IMR-90 (cell line): Measurements from ENCODE around the gene MAN2A2. TPM values are rescaled to one million over a fixed set of nuclear protein-coding genes. Genes with fewer than 3 reads are reported as not detected.

ENCODE experiments used
- ATAC-seq: fragments of 200-7000 bp; cut with Tn5 transposase; 2 replicates; pipeline ENCODE4 v1.9.1; 2020; ENCODE audit warnings: low read depth, mild to moderate bottlenecking, moderate library complexity
- BruUV-seq: library from RNA; stranded (reverse); fragments of 400-500 nt; replicated peaks from 2 replicates; lab custom pipeline; 2021; lab: Mats Ljungman, UMichigan
- CTCF ChIA-PET: fragments of 300-600 bp; formaldehyde crosslinking; extraction: SDS; loops from one replicate; lab custom pipeline; 2021; ENCODE audit warnings: antibody characterized with exemption; lab: Yijun Ruan, JAX
- POLR2A ChIA-PET: fragments of 300-600 bp; sonication (Branson Sonifier 250); formaldehyde crosslinking; loops from one replicate; lab custom pipeline; 2022; ENCODE audit warnings: antibody characterized with exemption; ENCODE audit not compliant: unreplicated experiment; lab: Charles Lee
- DNase-seq: peaks from one replicate; pipeline ENCODE4 v3.0.0; 2013
- H2AFZ ChIP-seq: replicated peaks from 2 replicates; pipeline ENCODE3; 2013; ENCODE audit warnings: low read length, mild to moderate bottlenecking; ENCODE audit not compliant: poor library complexity
- H2AK5ac ChIP-seq: 2 replicates; pipeline ENCODE4 v1.6.1; 2013; ENCODE audit warnings: low read depth, low read length, inconsistent platforms
- H2AK9ac ChIP-seq: replicated peaks from 2 replicates; pipeline ENCODE3; 2013; ENCODE audit warnings: mild to moderate bottlenecking, low read depth, low read length, moderate library complexity; ENCODE audit not compliant: poor library complexity
- H2BK120ac ChIP-seq: 2 replicates; pipeline ENCODE4 v1.6.1; 2013; ENCODE audit warnings: low read depth, low read length, inconsistent platforms
- H2BK15ac ChIP-seq: 3 replicates; pipeline ENCODE4 v1.6.1; 2013; ENCODE audit warnings: low read depth, low read length, inconsistent platforms
- H2BK20ac ChIP-seq: 2 replicates; pipeline ENCODE4 v1.6.1; 2013; ENCODE audit warnings: low read depth, mild to moderate bottlenecking, inconsistent platforms, low read length, moderate library complexity
- H2BK5ac ChIP-seq: 2 replicates; pipeline ENCODE4 v1.6.1; 2013; ENCODE audit warnings: mild to moderate bottlenecking, low read depth, low read length, inconsistent platforms; ENCODE audit not compliant: poor library complexity, severe bottlenecking
- H3K14ac ChIP-seq: replicated peaks from 2 replicates; pipeline ENCODE4 v1.6.1; 2013; ENCODE audit warnings: low read depth, low read length, inconsistent platforms
- H3K18ac ChIP-seq: 2 replicates; pipeline ENCODE4 v1.6.1; 2013; ENCODE audit warnings: low read depth, low read length, control low read depth
- H3K23ac ChIP-seq: 2 replicates; pipeline ENCODE4 v1.6.1; 2013; ENCODE audit warnings: low read depth, low read length, inconsistent platforms
- H3K27ac ChIP-seq: 2 replicates; pipeline ENCODE4 v1.5.1; 2013; ENCODE audit warnings: mild to moderate bottlenecking, control low read depth, low read length; ENCODE audit not compliant: insufficient read depth
- H3K27me3 ChIP-seq: 2 replicates; pipeline ENCODE4 v1.6.1; 2013; ENCODE audit warnings: low read length; ENCODE audit not compliant: control insufficient read depth, insufficient read depth
- H3K36me3 ChIP-seq: 2 replicates; pipeline ENCODE4 v1.6.1; 2013; ENCODE audit warnings: low read length, mixed read lengths; ENCODE audit not compliant: control insufficient read depth, insufficient read depth
- H3K4ac ChIP-seq: 2 replicates; pipeline ENCODE4 v1.6.1; 2013; ENCODE audit warnings: low read depth, low read length, inconsistent platforms
- H3K4me1 ChIP-seq: 2 replicates; pipeline ENCODE4 v1.6.1; 2013; ENCODE audit warnings: low read length, mixed read lengths; ENCODE audit not compliant: control insufficient read depth, insufficient read depth
- H3K4me2 ChIP-seq: 2 replicates; pipeline ENCODE4 v1.6.1; 2013; ENCODE audit warnings: low read depth, mild to moderate bottlenecking, control low read depth, low read length, moderate library complexity
- H3K4me3 ChIP-seq: 2 replicates; pipeline ENCODE4 v1.5.1; 2013; ENCODE audit warnings: low read depth, mild to moderate bottlenecking, control low read depth, low read length, moderate library complexity; ENCODE audit not compliant: insufficient read depth
- H3K56ac ChIP-seq: 2 replicates; pipeline ENCODE4 v1.6.1; 2013; ENCODE audit warnings: low read length, inconsistent platforms; ENCODE audit not compliant: insufficient read depth; ENCODE audit errors: extremely low read depth
- H3K79me1 ChIP-seq, 2 experiments: 2 replicates each; pipeline ENCODE4 v1.6.1; 2013; ENCODE audit warnings: low read length in 2 of 2, inconsistent platforms in 1 of 2, low read depth in 1 of 2
- H3K9ac ChIP-seq: 2 replicates; pipeline ENCODE4 v1.6.1; 2013; ENCODE audit warnings: low read depth, low read length, control low read depth
- H3K9me1 ChIP-seq: 2 replicates; pipeline ENCODE4 v1.6.1; 2013; ENCODE audit warnings: low read length, inconsistent platforms; ENCODE audit not compliant: insufficient read depth
- H3K9me3 ChIP-seq: 2 replicates; pipeline ENCODE4 v1.6.1; 2013; ENCODE audit warnings: low read length; ENCODE audit not compliant: control insufficient read depth, insufficient read depth
- H4K20me1 ChIP-seq: 2 replicates; pipeline ENCODE4 v1.6.1; 2013; ENCODE audit warnings: low read length, inconsistent platforms; ENCODE audit not compliant: insufficient read depth
- H4K5ac ChIP-seq: 2 replicates; pipeline ENCODE4 v1.6.1; 2013; ENCODE audit warnings: mild to moderate bottlenecking, low read depth, low read length, control low read depth
- H4K8ac ChIP-seq, 2 experiments: 2 replicates each; pipeline ENCODE4 v1.6.1; 2013; ENCODE audit warnings: low read depth in 2 of 2, low read length in 2 of 2, control low read depth in 1 of 2, inconsistent platforms in 1 of 2
- H4K91ac ChIP-seq: 2 replicates; pipeline ENCODE4 v1.6.1; 2013; ENCODE audit warnings: low read depth, low read length, inconsistent platforms; ENCODE audit not compliant: insufficient read depth
- CHD1 ChIP-seq: IDR thresholded peaks from 2 replicates; pipeline ENCODE4 v1.6.1; 2012; ENCODE audit warnings: low read depth, low read length, improper control_type of control experiment
- CTCF ChIP-seq: conservative IDR thresholded peaks from 2 replicates; pipeline ENCODE4 v1.5.1; 2012; ENCODE audit warnings: mild to moderate bottlenecking, low read depth, low read length, improper control_type of control experiment
- FOS ChIP-seq: fragments of 150-350 bp; IDR thresholded peaks from 2 replicates; pipeline ENCODE4 v1.6.1; 2016; ENCODE audit warnings: low read depth, low read length
- MAFK ChIP-seq: IDR thresholded peaks from 2 replicates; pipeline ENCODE4 v1.6.1; 2012; ENCODE audit warnings: low read depth, low read length, improper control_type of control experiment
- MAZ ChIP-seq: IDR thresholded peaks from 2 replicates; pipeline ENCODE4 v1.6.1; 2012; ENCODE audit warnings: low read depth, mild to moderate bottlenecking, low read length, improper control_type of control experiment, moderate library complexity, borderline replicate concordance
- NFE2L2 ChIP-seq: fragments of 150-350 bp; IDR thresholded peaks from 2 replicates; pipeline ENCODE4 v1.6.1; 2016; ENCODE audit warnings: low read depth, mild to moderate bottlenecking, low read length
- RAD21 ChIP-seq: IDR thresholded peaks from 2 replicates; pipeline ENCODE4 v1.6.1; 2012; ENCODE audit warnings: low read length, improper control_type of control experiment
- RFX5 ChIP-seq: IDR thresholded peaks from 2 replicates; pipeline ENCODE4 v1.8.0; 2012; ENCODE audit warnings: low read depth, mild to moderate bottlenecking, low read length, moderate library complexity
- USF2 ChIP-seq: fragments of 150-350 bp; IDR thresholded peaks from 2 replicates; pipeline ENCODE4 v1.6.1; 2017; ENCODE audit warnings: mild to moderate bottlenecking, antibody characterized with exemption, low read length, low read depth
- WGBS, 2 experiments: methylation state at CpG; one replicate each; pipeline versions ENCODE4 v1.1.5 to v1.1.7; 2013; ENCODE audit warnings: missing lambda C conversion rate in 2 of 2; ENCODE audit not compliant: insufficient read length in 1 of 2; ENCODE audit errors: extremely low coverage in 2 of 2; 5-methylcytosine and 5-hydroxymethylcytosine counted together
- dilution Hi-C: fragments of 300-500 bp; cut with HindIII; formaldehyde crosslinking; loops from one replicate; pipeline ENCODE4 v1.14.3; 2018; ENCODE audit warnings: low sequenced_read_pairs; ENCODE audit not compliant: unreplicated experiment
- in situ Hi-C: fragments of 300-500 bp; cut with MboI; formaldehyde crosslinking; loops from 3 replicates; pipeline ENCODE4 v1.14.3; 2019; ENCODE audit warnings: low sequenced_read_pairs, inconsistent platforms, mixed read lengths
- intact Hi-C: fragments of 100-400 bp; cut with micrococcal nuclease; formaldehyde crosslinking; loops from 2 replicates; pipeline ENCODE4 v1.10.0; 2022
- polyA plus RNA-seq, 3 experiments: library from polyadenylated mRNA; depleted of rRNA; stranded (reverse); fragments of >200 nt; gene quantifications; 2 replicates each; pipeline ENCODE4 v1.2.3, GENCODE V29; 2012; ENCODE audit warnings: low replicate concordance in 1 of 3
- total RNA-seq: library from RNA; depleted of rRNA; stranded (reverse); fragments of >200 nt; gene quantifications from 2 replicates; pipeline ENCODE4 v1.2.3, GENCODE V29; 2012
- TF ChIP-seq, protein P1 (sequence below): fragments of 150-350 bp; IDR thresholded peaks from 2 replicates; pipeline ENCODE4 v1.6.1; 2016; ENCODE audit warnings: low read depth, mild to moderate bottlenecking, low read length, moderate library complexity, borderline replicate concordance

MAN2A2 gene
- total and polyA plus RNA-seq, 2 of the 4 experiments (the other 2 are of a cell fraction) = 3.4 to 52.5 TPM

GRCh38 chr15:90860450-90860849, 42.7 kb upstream of the MAN2A2 start:
- no peak overlapping the region for H3K4me3 ChIP-seq
- no peak overlapping the region for H2AFZ ChIP-seq
- no TSS peak for BruUV-seq
- no peak overlapping the region for H4K8ac ChIP-seq
- DNase-seq = no peak
- in situ Hi-C loops = no loop called here
- H3K56ac ChIP-seq = no peak overlapping the region
- no peak overlapping the region for H3K4ac ChIP-seq
- H3K18ac ChIP-seq = no peak overlapping the region
- H3K4me1 ChIP-seq = peaks cover 6% of the 10 kb centered on the region
- no peak overlapping the region for H2BK5ac ChIP-seq
- no peaks in the 10 kb centered on the region for H3K36me3 ChIP-seq
- no peaks in the 10 kb centered on the region for H4K20me1 ChIP-seq
- no peak overlapping the region for H2BK20ac ChIP-seq
- H4K91ac ChIP-seq = no peak overlapping the region
- ChIA-PET CTCF (no interaction called here), POLR2A (no interaction called here)
- WGBS, 2 experiments = 100% methylated on average over 1 of the region's 7 CpGs; no CpG with 5 or more reads in 1 of the 2 experiments
- H3K14ac ChIP-seq = no peak overlapping the region
- TF ChIP-seq RFX5 (no peak), MAZ (no peak), USF2 (no peak), RAD21 (no peak), NFE2L2 (no peak), CHD1 (no peak), CTCF (no peak), FOS (no peak), MAFK (no peak)
- TF ChIP-seq, protein P1, sequence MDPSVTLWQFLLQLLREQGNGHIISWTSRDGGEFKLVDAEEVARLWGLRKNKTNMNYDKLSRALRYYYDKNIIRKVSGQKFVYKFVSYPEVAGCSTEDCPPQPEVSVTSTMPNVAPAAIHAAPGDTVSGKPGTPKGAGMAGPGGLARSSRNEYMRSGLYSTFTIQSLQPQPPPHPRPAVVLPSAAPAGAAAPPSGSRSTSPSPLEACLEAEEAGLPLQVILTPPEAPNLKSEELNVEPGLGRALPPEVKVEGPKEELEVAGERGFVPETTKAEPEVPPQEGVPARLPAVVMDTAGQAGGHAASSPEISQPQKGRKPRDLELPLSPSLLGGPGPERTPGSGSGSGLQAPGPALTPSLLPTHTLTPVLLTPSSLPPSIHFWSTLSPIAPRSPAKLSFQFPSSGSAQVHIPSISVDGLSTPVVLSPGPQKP = no peak
- no peak overlapping the region for H2AK5ac ChIP-seq
- H3K23ac ChIP-seq = no peak overlapping the region
- no peak overlapping the region for H3K27ac ChIP-seq
- no peaks in the 10 kb centered on the region for H3K9me3 ChIP-seq
- H3K4me2 ChIP-seq = no peak overlapping the region
- H2BK15ac ChIP-seq = no peak overlapping the region
- no peak overlapping the region for H3K9ac ChIP-seq
- no peak for ATAC-seq
- no peaks in the 10 kb centered on the region for H3K27me3 ChIP-seq
- H3K9me1 ChIP-seq = peaks cover 3% of the 10 kb centered on the region; the same call in 1 of the 2 replicates
- no peak overlapping the region for H2AK9ac ChIP-seq
- intact Hi-C loops = no loop called here
- H2BK120ac ChIP-seq = no peak overlapping the region
- no peaks in the 10 kb centered on the region for H3K79me1 ChIP-seq
- no peak overlapping the region for H4K5ac ChIP-seq
- dilution Hi-C loops = no loop called here
